ENCODE measurements around the gene AFAP1. TPM values are rescaled to one million over a fixed set of nuclear protein-coding genes. Genes with fewer than 3 reads are reported as not detected.

AFAP1 gene
- total RNA-seq, 2 donors from 2014 or later, result 29.7 to 43.9 TPM

DNA sequence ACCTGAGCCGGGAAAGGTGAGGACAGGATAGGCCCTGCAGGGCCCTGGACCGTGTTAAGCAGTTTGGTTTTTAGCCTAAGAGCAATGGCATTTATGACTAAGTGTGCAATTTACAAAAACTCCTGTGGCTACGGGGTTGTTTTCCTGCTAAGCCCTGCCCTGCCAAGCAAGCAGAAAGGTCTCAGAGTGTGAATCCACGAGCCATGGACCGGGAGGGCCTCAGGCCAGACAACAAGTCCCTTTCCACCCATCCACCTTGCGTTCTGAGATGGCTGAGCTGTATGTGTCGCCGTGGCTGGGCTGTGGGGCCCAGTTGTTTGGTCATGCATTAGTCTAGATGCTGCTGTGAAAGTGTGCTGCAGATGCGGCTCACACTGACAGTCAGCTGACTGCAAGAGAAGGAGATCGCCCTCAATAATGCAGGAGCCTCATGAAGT, 33.9 kb upstream of the AFAP1 start:
- DNase-seq, result no peak
- no peaks in the 10 kb centered on the region for H3K36me3 ChIP-seq
- TF ChIP-seq, protein P1, sequence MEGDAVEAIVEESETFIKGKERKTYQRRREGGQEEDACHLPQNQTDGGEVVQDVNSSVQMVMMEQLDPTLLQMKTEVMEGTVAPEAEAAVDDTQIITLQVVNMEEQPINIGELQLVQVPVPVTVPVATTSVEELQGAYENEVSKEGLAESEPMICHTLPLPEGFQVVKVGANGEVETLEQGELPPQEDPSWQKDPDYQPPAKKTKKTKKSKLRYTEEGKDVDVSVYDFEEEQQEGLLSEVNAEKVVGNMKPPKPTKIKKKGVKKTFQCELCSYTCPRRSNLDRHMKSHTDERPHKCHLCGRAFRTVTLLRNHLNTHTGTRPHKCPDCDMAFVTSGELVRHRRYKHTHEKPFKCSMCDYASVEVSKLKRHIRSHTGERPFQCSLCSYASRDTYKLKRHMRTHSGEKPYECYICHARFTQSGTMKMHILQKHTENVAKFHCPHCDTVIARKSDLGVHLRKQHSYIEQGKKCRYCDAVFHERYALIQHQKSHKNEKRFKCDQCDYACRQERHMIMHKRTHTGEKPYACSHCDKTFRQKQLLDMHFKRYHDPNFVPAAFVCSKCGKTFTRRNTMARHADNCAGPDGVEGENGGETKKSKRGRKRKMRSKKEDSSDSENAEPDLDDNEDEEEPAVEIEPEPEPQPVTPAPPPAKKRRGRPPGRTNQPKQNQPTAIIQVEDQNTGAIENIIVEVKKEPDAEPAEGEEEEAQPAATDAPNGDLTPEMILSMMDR (IDR thresholded peaks at IDR 0.05), result no peak
- H3K27ac ChIP-seq, result peak overlapping the region; percentile 62
- no peaks in the 10 kb centered on the region for H3K27me3 ChIP-seq
- H3K9me3 ChIP-seq, result no peaks in the 10 kb centered on the region
- peaks cover 20% of the 10 kb centered on the region for H3K4me1 ChIP-seq
- peak overlapping the region in 1 of 2 donors; percentile 51 for H3K9ac ChIP-seq (ENCODE audit: low read depth in 2 of 2, low read length in 2 of 2)
- H3K4me3 ChIP-seq, result no peak overlapping the region
- intact Hi-C loops (cut with DNase I), result no loop called here

DNA sequence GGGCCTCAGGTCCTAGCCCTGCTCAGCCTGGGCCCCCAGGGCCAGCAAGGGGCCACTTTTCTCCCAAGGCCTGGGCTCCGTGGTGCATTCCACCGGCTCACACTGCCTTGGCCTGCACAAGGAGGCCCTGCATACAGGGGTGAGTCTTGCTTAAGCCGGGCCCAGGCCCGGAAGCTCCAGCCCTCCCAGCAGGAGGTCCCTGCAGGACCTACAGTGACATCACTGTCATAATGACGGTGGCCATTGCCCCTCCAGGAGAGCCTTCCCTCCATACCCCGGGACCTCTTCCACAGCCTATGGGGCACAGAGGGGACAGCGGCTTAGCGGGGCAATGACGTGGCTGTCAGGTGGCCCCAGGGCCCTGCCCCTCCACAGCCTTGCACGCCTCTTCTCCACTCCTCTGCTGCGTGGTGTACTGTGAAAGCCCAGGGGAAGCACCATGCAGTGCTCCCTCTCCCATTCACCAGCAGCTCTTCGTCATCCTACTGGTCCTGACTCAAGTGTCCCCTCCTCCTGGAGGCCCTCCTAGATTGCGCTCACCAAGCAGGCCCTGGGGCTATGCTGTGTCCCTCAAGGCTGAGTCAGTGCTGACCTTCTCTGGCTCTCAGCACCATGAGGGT, 32.3 kb upstream of the AFAP1 start:
- intact Hi-C loops (cut with DNase I), result no loop called here
- peaks cover 20% of the 10 kb centered on the region for H3K4me1 ChIP-seq
- H3K27me3 ChIP-seq, result no peaks in the 10 kb centered on the region
- H3K27ac ChIP-seq, result peak overlapping the region; percentile 93
- H3K4me3 ChIP-seq, result peak overlapping the region; percentile 4
- H3K9me3 ChIP-seq, result no peaks in the 10 kb centered on the region
- H3K9ac ChIP-seq (ENCODE audit: low read depth in 2 of 2, low read length in 2 of 2), result peak overlapping the region; percentile 58 to 80
- no peaks in the 10 kb centered on the region for H3K36me3 ChIP-seq
- TF ChIP-seq, protein P1 (IDR thresholded peaks at IDR 0.05), result no peak
- DNase-seq, result peak; percentile 54

DNA sequence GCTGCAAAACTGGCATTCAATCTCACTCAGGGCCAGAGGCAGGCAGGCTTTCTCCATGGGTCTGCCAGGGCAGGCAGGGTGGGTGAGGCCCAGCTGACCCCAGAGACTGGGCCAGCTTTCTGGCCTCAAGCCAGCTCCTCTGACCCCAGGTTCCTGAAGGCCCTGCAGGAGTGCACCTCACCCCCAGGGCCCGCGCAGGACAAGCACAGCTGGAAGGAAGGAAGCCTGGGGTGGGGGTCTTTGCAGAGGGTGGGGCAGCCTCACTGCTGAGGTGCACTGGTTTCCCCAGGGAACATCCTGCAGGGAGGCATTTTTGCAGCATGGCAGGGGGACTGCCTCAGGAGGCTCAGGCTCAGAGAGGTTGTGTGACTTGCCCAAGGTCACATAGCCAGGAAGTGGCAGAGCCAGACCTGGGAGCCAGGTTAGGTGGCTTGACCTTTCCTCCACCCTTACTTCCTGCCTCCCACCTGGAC, 31.5 kb upstream of the AFAP1 start:
- H3K27ac ChIP-seq, result peak overlapping the region; percentile 93
- intact Hi-C loops (cut with DNase I), result no loop called here
- H3K27me3 ChIP-seq, result no peaks in the 10 kb centered on the region
- no peaks in the 10 kb centered on the region for H3K36me3 ChIP-seq
- H3K9me3 ChIP-seq, result no peaks in the 10 kb centered on the region
- peaks cover 20% of the 10 kb centered on the region for H3K4me1 ChIP-seq
- H3K9ac ChIP-seq (ENCODE audit: low read depth in 2 of 2, low read length in 2 of 2), result peak overlapping the region; percentile 58 to 80
- TF ChIP-seq, protein P1 (IDR thresholded peaks at IDR 0.05), result no peak
- peak; percentile 45 for DNase-seq
- peak overlapping the region; percentile 29 for H3K4me3 ChIP-seq

DNA sequence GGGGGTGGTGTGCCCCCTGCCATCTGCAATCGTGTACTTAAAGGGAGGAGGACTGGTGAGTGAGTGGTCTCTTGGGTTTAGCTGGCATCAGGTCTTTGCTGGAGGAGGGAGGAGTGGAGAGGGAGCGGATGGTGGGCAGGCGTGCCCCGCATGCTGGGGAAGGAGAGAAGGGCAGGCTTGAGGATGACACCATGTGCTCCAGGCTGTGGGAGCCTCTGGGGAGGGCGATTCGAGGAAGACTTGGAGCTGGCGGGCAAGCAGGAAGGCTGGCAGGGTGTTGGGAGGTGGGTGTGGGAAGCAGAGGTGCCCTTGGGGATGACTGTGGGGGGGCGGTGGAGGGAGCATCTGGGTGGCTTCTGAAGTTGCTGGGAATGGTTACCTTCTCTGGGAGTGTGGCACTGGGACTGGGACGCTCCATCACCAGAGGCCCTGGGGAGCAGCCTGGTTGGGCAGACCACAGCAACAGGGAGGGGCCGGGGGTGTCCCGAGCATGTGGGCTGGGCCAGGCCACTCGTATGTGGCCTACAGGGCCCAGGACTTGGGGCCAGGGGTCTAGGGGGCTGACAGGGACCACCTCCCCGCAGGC, 30.8 kb upstream of the AFAP1 start:
- Histone ChIP-seq H3K4me1 (peaks cover 20% of the 10 kb centered on the region), H3K4me3 (peak overlapping the region; percentile 29), H3K9me3 (no peaks in the 10 kb centered on the region), H3K9ac (ENCODE audit: low read depth in 2 of 2, low read length in 2 of 2) (peak overlapping the region; percentile 46 to 80), H3K36me3 (no peaks in the 10 kb centered on the region), H3K27ac (peak overlapping the region; percentile 93), H3K27me3 (no peaks in the 10 kb centered on the region)
- intact Hi-C loops (cut with DNase I), result no loop called here
- DNase-seq, result peak; percentile 68
- TF ChIP-seq, protein P1 (IDR thresholded peaks at IDR 0.05), result no peak

DNA sequence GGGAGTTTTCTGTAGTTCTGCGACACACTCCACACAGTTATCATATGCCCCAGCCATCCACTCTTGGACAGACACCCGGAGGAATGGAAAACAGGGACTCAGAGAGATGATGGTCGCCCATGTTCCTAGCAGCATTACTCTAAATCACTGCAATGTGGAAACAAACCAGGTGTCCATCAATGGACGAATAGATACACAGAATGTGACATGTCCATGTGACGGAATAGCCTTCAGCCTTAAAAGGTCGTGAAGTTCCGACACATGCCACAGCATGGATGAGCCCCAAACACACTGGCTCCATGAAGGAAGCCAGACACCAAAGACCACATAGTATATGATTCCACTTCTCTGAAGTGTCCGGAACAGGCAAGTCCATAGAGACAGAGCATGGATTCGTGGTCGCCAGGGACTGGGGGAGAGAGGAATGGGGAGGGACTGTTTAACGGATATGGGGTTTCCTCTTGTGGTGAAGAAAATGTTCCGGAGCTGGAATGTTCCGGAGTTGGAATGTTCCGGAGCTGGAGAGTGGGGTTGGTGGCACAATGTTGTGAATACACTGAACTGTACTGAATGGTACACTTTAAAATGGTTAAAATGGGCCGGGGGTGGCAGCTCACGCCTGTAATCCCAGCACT, 28.7 kb upstream of the AFAP1 start:
- no peaks in the 10 kb centered on the region for H3K27me3 ChIP-seq
- intact Hi-C loops (cut with DNase I), result no loop called here
- peaks cover 16% of the 10 kb centered on the region for H3K4me1 ChIP-seq
- TF ChIP-seq, protein P1 (IDR thresholded peaks at IDR 0.05), result no peak
- no peak overlapping the region for H3K4me3 ChIP-seq
- H3K36me3 ChIP-seq, result no peaks in the 10 kb centered on the region
- H3K27ac ChIP-seq, result peak overlapping the region; percentile 93
- no peak for DNase-seq
- H3K9ac ChIP-seq (ENCODE audit: low read depth in 2 of 2, low read length in 2 of 2), result peak overlapping the region in 1 of 2 donors; percentile 29
- H3K9me3 ChIP-seq, result no peaks in the 10 kb centered on the region

Measured in colonic mucosa (tissue), 4 donors.